ENCODE data around the gene SERINC2.

The SERINC2 gene

GRCh38 chr1:31390071-31390470, 22.9 kb upstream of the SERINC2 start:
- no peak for TF ChIP-seq CTCF (IDR thresholded peaks at IDR 0.05; ENCODE audit: insufficient read depth, low read length, missing control alignments)

GRCh38 chr1:31393463-31393862, 19.6 kb upstream of the SERINC2 start:
- no peak overlapping the region for H3K4me3 ChIP-seq (ENCODE audit: low read depth, low read length)
- TF ChIP-seq CTCF (IDR thresholded peaks at IDR 0.05; ENCODE audit: insufficient read depth, low read length, missing control alignments): no peak
- POLR2A ChIA-PET: no interaction called here
- no peak for DNase-seq (ENCODE audit: low read depth, low spot score)
- CTCF ChIA-PET: interaction anchor here (1.8 to 15.1 kb wide), 9 partner anchors 9 to 210 kb away, joined by 4 to 640 read pairs (median 14); partner anchors contain the start of genes FABP3 and SERINC2

More at GRCh38 chr1:31390071-31390470, 22.9 kb upstream of the SERINC2 start:
- CTCF ChIA-PET: interaction anchor here (0.8 to 15.1 kb wide), 7 partner anchors 15 to 181 kb away, joined by 3 to 640 read pairs (median 3); partner anchors contain the start of gene SERINC2
- no peak overlapping the region for H3K4me3 ChIP-seq (ENCODE audit: low read depth, low read length)
- POLR2A ChIA-PET: no interaction called here
- no peak for DNase-seq (ENCODE audit: low read depth, low spot score)

GRCh38 chr1:31394584-31395193, 18.3 kb upstream of the SERINC2 start:
- H3K4me3 ChIP-seq (ENCODE audit: low read depth, low read length): peak overlapping the region; percentile 12; the same call in 1 of the 2 replicates
- ChIA-PET CTCF (interaction anchor here (0.8 to 15.1 kb wide), 28 partner anchors 8 to 394 kb away, joined by 3 to 640 read pairs (median 4); partner anchors contain the start of genes FABP3 and SERINC2), POLR2A (interaction anchor here (1.0 kb wide), 1 partner anchor 27 kb away, joined by 3 read pairs; no protein-coding TSS in a partner anchor)
- DNase-seq (ENCODE audit: low read depth, low spot score): no peak
- peak; percentile 90 for TF ChIP-seq CTCF (IDR thresholded peaks at IDR 0.05; ENCODE audit: insufficient read depth, low read length, missing control alignments)

GRCh38 chr1:31396633-31397351, 16.2 kb upstream of the SERINC2 start:
- DNase-seq (ENCODE audit: low read depth, low spot score): peak; percentile 82
- no peak overlapping the region for H3K4me3 ChIP-seq (ENCODE audit: low read depth, low read length)
- ChIA-PET POLR2A (interaction anchor here (0.8 to 2.3 kb wide), 3 partner anchors 13 to 23 kb away, joined by 5 to 10 read pairs (median 5); partner anchors contain the start of gene SERINC2), CTCF (interaction anchor here (0.9 to 15.1 kb wide), 11 partner anchors 9 to 213 kb away, joined by 3 to 640 read pairs (median 4); partner anchors contain the start of genes FABP3 and SERINC2)
- TF ChIP-seq CTCF (IDR thresholded peaks at IDR 0.05; ENCODE audit: insufficient read depth, low read length, missing control alignments): peak; percentile 8

GRCh38 chr1:31397360-31398095, 15.5 kb upstream of the SERINC2 start:
- POLR2A ChIA-PET: interaction anchor here (1.1 to 2.3 kb wide), 2 partner anchors 12 to 24 kb away, joined by 5 to 10 read pairs; no protein-coding TSS in a partner anchor
- CTCF ChIA-PET: interaction anchor here (0.8 to 15.1 kb wide), 10 partner anchors 9 to 212 kb away, joined by 3 to 640 read pairs (median 4); partner anchors contain the start of genes FABP3 and SERINC2
- TF ChIP-seq CTCF (IDR thresholded peaks at IDR 0.05; ENCODE audit: insufficient read depth, low read length, missing control alignments): no peak
- no peak overlapping the region for H3K4me3 ChIP-seq (ENCODE audit: low read depth, low read length)
- no peak for DNase-seq (ENCODE audit: low read depth, low spot score)
